Measurements from ENCODE around the gene SPATA2. TPM values are rescaled to one million over a fixed set of nuclear protein-coding genes. Genes with fewer than 3 reads are reported as not detected.
"Not testable (repeated sequence)": the region's sequence is repeated elsewhere in the genome, so short reads cannot be mapped to it uniquely, and the experiment has no call there.

SPATA2 gene
- total RNA-seq, 1 experiment from 2014 or later, result 4.2 TPM

GRCh38 chr20:49908258-49908565 is 7.1 kb downstream of the SPATA2 start:
- in situ Hi-C loops (cut with HindIII; ENCODE audit: low pct_unique_long_range_greater_than_20kb, low sequenced_read_pairs), result no loop called here
- no peak for DNase-seq (ENCODE audit: low read depth)

- in situ Hi-C loops (cut with HindIII; ENCODE audit: low pct_unique_long_range_greater_than_20kb, low sequenced_read_pairs), result no loop called here
- no peak for DNase-seq (ENCODE audit: low read depth)
These were observed 7.7 kb downstream of the SPATA2 start for GRCh38 chr20:49907405-49908257.

DNA sequence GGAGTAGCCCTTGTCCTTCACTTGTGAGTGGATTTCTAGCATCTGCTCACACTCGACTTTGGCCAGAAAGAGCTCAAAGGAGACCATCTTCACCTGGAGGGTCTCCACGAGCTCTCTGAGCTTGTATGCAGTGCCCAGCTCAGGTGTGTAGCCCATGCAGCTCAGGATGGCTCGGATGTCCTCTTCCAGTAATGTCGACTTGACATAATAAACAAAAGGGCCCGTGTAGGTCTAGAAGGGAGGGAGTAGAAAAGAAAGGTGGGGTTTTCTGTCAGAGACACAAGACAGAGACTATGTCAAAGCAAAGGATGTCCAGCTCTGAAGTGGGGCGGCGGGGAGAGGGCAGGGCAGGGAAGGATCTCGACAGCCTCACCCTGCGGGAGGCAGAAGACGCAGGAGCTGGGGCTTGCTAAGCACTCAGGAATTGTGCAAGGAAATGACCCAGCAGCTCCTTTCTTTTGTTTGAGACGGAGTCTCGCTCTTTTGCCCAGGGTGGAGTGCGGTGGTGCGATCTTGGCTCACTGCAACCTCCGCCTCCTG is 8.6 kb downstream of the SPATA2 start:
- in situ Hi-C loops (cut with HindIII; ENCODE audit: low pct_unique_long_range_greater_than_20kb, low sequenced_read_pairs), result no loop called here
- DNase-seq (ENCODE audit: low read depth), result no peak

DNA sequence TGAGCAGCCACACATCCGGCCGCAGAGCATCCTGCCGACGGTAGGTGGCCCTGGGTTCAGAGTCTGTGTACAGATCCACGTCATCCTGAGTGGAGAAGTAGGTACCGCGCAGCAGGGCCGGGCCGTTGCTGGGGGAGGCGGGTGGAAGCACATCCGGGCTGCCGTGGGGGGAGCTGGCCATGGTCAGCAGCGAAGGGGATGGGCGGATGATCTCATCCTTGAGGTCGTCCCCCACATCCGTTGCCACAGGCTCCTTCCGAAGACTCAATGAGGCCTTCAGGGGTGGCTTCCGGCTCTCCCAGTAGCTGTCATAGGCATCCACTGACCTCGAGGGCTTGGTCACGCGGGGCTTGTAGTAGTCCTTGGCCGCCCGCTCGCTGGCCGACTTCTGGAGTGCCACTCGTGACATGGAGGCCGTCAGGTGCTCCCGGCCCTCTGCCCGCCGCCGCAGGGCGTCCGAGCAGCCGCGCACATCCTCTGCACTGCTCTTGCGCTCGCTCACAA is 9.2 kb downstream of the SPATA2 start:
- DNase-seq (ENCODE audit: low read depth), result no peak
- in situ Hi-C loops (cut with HindIII; ENCODE audit: low pct_unique_long_range_greater_than_20kb, low sequenced_read_pairs), result no loop called here

- DNase-seq (ENCODE audit: low read depth), result no peak
- in situ Hi-C loops (cut with HindIII; ENCODE audit: low pct_unique_long_range_greater_than_20kb, low sequenced_read_pairs), result no loop called here
These were observed 9.8 kb downstream of the SPATA2 start for GRCh38 chr20:49905415-49906091.

DNA sequence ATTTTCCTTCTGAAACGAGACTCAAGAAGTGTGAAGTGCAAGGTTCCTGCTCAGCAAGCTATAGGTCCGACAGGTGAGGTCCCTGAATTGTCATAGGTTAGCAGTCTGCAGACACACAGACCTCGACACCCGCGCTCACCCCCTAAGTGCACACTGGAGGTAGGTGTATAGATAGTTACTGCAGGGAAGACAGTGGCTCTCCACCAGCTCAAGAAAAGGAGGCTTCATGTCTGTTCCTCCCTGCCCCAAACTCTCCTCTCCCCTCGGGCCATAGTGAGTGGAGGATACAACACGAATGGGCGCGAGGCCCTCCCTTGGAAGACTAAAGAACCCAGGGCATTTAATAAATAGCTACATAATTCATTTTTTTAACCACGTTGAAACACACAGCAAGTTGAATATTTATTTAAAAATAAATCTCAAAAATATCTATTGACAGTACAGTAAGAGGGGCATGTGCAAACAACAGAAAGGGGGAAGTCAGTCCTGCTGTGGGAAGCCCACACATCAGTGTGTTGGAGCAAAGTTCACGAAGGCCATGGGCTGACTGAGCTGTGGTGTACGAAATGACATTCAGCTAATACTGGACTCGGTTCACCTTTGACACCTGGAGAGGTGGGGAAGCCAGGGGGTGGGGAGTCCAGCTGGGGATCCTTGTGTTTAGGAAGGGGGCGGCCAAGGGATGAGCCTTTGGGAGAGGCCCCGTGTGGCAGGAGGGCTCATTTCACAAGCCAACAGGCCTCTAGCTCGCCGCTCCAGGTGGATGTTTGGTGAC is 10.7 kb downstream of the SPATA2 start:
- no peak for DNase-seq (ENCODE audit: low read depth)
- in situ Hi-C loops (cut with HindIII; ENCODE audit: low pct_unique_long_range_greater_than_20kb, low sequenced_read_pairs), result no loop called here

DNA sequence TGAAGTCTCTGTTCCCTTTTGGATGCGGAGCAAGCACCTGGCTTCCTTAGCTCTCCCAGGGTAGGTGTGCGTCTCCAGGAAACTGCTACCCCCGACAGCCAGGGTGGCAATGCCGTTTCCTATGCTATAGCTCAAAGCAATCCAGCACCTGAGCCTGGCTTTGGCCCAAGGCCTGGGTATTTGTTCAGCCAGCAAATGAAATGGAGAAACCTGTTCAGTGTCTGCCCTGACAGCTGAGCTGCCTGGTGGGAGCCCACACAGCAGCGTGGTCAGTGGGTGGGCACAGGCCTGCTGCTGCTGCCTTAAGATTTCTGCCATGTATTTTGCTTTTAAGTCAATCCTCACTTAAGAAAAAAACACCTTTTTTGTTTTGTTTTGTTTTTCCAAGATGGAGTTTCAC is 13.7 kb downstream of the SPATA2 start:
- in situ Hi-C loops (cut with HindIII; ENCODE audit: low pct_unique_long_range_greater_than_20kb, low sequenced_read_pairs), result no loop called here

DNA sequence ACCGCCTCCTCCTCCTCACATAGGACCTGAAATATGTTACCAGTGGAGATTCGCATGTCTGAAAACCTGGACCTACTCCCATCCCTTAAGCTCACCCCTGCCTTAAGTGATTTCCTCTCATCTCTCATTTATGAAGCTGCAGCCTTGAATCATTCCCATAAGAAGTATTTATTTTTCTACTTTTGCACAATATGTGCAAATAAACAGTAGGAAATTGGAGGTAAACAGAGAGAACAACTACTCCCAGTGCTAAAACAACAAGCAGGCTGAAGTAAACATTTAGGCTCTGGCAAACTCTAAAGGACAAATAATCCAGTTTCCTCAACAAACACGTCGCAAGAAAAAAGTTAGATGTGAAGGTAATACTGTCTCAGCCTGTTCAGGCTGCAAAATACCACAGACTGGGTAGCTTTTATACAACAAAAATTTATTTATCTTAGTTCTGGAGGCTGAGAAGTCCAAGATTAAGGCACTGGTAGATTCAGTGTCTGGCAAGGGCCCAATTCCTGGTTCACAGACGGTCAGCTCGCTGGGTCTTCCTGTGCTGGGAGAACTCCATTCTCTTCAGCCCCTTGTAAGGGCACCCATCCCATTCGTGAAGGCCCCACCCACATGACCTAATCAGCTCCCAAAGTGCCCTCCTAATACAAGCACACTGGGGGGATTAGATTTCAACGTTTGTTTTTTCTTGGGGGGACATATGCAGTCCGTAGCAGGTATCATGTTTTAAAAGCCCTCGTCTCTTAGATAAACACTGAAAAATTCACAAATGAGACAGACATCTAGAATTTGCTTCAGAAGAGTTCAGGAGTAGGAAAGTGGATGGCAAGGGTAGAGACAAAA is 15.6 kb downstream of the SPATA2 start:
- in situ Hi-C loops (cut with HindIII; ENCODE audit: low pct_unique_long_range_greater_than_20kb, low sequenced_read_pairs), result no loop called here

More for the DNA sequence above, 13.7 kb downstream of the SPATA2 start:
- no peak for DNase-seq (ENCODE audit: low read depth)

GRCh38 chr20:49896204-49896603 is 19.1 kb downstream of the SPATA2 start:
- in situ Hi-C loops (cut with HindIII; ENCODE audit: low pct_unique_long_range_greater_than_20kb, low sequenced_read_pairs), result no loop called here
- no peak for DNase-seq (ENCODE audit: low read depth)

More for the DNA sequence above, 15.6 kb downstream of the SPATA2 start:
- no peak for DNase-seq (ENCODE audit: low read depth)

GRCh38 chr20:49895474-49896093 is 19.7 kb downstream of the SPATA2 start:
- in situ Hi-C loops (cut with HindIII; ENCODE audit: low pct_unique_long_range_greater_than_20kb, low sequenced_read_pairs); DNase-seq (ENCODE audit: low read depth): not testable (repeated sequence)

DNA sequence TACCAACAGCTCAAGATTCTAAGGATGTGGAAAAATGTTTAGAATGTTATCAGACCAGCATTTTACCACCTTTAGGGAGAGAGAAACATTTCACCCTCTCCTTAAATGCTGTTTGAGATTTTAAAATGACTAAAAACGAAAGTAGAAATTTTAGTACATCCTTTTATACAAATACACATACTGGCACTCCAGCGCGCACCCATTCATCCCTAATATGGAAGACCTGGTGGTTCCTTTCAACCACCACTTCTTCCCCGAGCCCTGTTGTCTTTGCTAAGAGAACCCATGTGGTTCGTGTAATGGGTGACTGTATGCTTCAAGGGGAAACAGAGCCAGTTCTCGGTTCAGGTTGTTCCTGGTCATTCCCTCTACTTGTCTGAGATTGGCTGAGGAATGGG is 21.3 kb downstream of the SPATA2 start:
- in situ Hi-C loops (cut with HindIII; ENCODE audit: low pct_unique_long_range_greater_than_20kb, low sequenced_read_pairs), result no loop called here
- no peak for DNase-seq (ENCODE audit: low read depth)

DNA sequence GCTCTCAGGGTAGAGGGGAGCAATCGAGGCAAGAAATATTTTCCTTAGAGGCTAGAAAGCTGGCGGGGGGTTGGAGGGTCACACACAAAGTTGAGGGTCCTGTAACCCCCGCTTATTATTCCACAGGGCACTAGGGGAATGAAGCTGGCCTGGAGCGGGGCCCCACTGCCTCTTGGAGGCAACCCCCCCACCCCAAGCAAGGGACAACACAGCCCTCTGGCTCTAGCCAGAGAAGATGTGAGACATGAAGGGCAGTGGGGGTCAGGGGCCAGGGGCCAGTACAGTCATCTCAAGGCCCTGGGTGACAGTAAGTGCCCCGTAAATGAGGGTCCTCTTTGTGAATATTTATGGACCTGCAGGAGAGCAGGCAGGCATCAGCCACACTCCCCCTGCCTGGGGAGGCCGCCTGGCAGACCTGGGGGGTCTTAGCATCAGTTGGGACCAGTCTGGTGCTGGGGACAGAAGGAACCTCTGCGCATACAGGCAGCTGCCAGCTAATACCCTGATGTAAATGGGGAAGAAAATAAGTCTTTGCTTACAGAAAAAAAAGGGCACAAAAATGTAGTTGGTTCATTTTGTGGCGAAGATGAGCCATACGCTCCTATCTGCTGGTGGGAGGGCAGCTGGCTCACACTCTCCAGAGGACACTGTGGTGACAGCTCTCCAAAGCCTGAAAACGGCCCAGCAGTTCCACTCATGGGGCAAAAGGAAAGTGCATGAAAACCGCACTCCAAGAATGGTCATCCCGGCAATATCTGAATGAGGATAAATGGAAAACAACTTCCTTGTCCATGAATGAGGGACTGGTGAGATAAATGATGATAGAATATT is 21.9 kb downstream of the SPATA2 start:
- in situ Hi-C loops (cut with HindIII; ENCODE audit: low pct_unique_long_range_greater_than_20kb, low sequenced_read_pairs), result no loop called here
- no peak for DNase-seq (ENCODE audit: low read depth)

- in situ Hi-C loops (cut with HindIII; ENCODE audit: low pct_unique_long_range_greater_than_20kb, low sequenced_read_pairs), result no loop called here
- no peak for DNase-seq (ENCODE audit: low read depth)
These were observed 22.5 kb downstream of the SPATA2 start for GRCh38 chr20:49892817-49893216.

GRCh38 chr20:49892260-49892659 is 23.1 kb downstream of the SPATA2 start:
- in situ Hi-C loops (cut with HindIII; ENCODE audit: low pct_unique_long_range_greater_than_20kb, low sequenced_read_pairs), result no loop called here
- no peak for DNase-seq (ENCODE audit: low read depth)

GRCh38 chr20:49891476-49892110 is 23.7 kb downstream of the SPATA2 start:
- no peak for DNase-seq (ENCODE audit: low read depth)
- in situ Hi-C loops (cut with HindIII; ENCODE audit: low pct_unique_long_range_greater_than_20kb, low sequenced_read_pairs), result no loop called here
